HepG2 (cell line): ENCODE results near the gene RPS2. TPM values are rescaled to one million over a fixed set of nuclear protein-coding genes. Genes with fewer than 3 reads are reported as not detected.

ENCODE experiments used
- ARNT2 ChIP-seq: sonication (generic); formaldehyde crosslinking; IDR thresholded peaks from 2 replicates; pipeline ENCODE4 v1.8.0; 2022; ENCODE audit warnings: mild to moderate bottlenecking, low read depth, missing genetic modification reagents, moderate library complexity
- GATAD2A ChIP-seq: IDR thresholded peaks from 2 replicates; pipeline ENCODE4 v1.6.1; 2016
- NFE2 ChIP-seq: sonication (generic); formaldehyde crosslinking; IDR thresholded peaks from 2 replicates; pipeline ENCODE4 v1.4.0; 2020; ENCODE audit warnings: missing genetic modification reagents
- PCBP2 ChIP-seq: fragments of 200-400 bp; formaldehyde crosslinking; optimal IDR thresholded peaks from 2 replicates; pipeline ENCODE3; 2018; ENCODE audit warnings: low read length, low read depth; ENCODE audit not compliant: poor library complexity, severe bottlenecking
- RAD21 ChIP-seq: fragments of 450-650 bp; formaldehyde crosslinking; IDR thresholded peaks from 2 replicates; pipeline ENCODE4 v1.5.0; 2020; ENCODE audit warnings: mild to moderate bottlenecking
- RARG ChIP-seq: sonication (generic); formaldehyde crosslinking; IDR thresholded peaks from 2 replicates; pipeline ENCODE4 v1.4.0; 2020; ENCODE audit warnings: low read depth, mild to moderate bottlenecking, missing genetic modification reagents
- SAP130 ChIP-seq: IDR thresholded peaks from 2 replicates; pipeline ENCODE4 v1.6.1; 2016; ENCODE audit warnings: low read depth
- SMAD9 ChIP-seq: sonication (generic); formaldehyde crosslinking; IDR thresholded peaks from 2 replicates; pipeline ENCODE4 v1.5.1; 2020; ENCODE audit warnings: mild to moderate bottlenecking, missing genetic modification reagents
- THAP11 ChIP-seq: IDR thresholded peaks from 2 replicates; pipeline ENCODE4 v1.6.1; 2016; ENCODE audit warnings: missing biosample characterization, missing genetic modification reagents
- ZNF143 ChIP-seq: sonication (generic); formaldehyde crosslinking; IDR thresholded peaks from 2 replicates; pipeline ENCODE4 v1.4.0; 2020; ENCODE audit warnings: missing genetic modification reagents
- ZNF20 ChIP-seq: sonication (generic); formaldehyde crosslinking; IDR thresholded peaks from 2 replicates; pipeline ENCODE4 v1.4.0; 2020; ENCODE audit warnings: mild to moderate bottlenecking, moderate library complexity, missing genetic modification reagents
- ZNF619 ChIP-seq: sonication (generic); formaldehyde crosslinking; IDR thresholded peaks from 2 replicates; pipeline ENCODE4 v1.4.0; 2020; ENCODE audit warnings: mild to moderate bottlenecking, missing genetic modification reagents
- ZNF766 ChIP-seq: sonication (generic); formaldehyde crosslinking; IDR thresholded peaks from 2 replicates; pipeline ENCODE4 v1.5.0; 2020; ENCODE audit warnings: missing genetic modification reagents, borderline replicate concordance
- polyA plus RNA-seq, 8 experiments: library from polyadenylated mRNA; depleted of rRNA in 3 of 8; stranded (reverse) in 7 of 8; unstranded in 1 of 8; fragments of >200 nt; fragmentation: Illumina TruSeq in 4 of 8; extraction: Trizol in 4 of 8; gene quantifications; 2 replicates each; pipeline versions ENCODE4 v1.2.1 to v1.2.3, GENCODE V29; 2011 to 2016; ENCODE audit warnings: low read depth in 4 of 8, missing spikeins in 1 of 8, mixed read lengths in 1 of 8; ENCODE audit not compliant: insufficient read depth in 1 of 8
- total RNA-seq, 5 experiments: library from RNA; depleted of rRNA; stranded (reverse); fragments of >200 nt; fragmentation: Illumina TruSeq; extraction: Trizol; gene quantifications; 2 replicates each; pipeline ENCODE4 v1.2.3, GENCODE V29; 2016; ENCODE audit warnings: low read depth in 1 of 5
- TF ChIP-seq, protein P1 (sequence below): sonication (generic); formaldehyde crosslinking; IDR thresholded peaks from 2 replicates; pipeline ENCODE4 v1.9.0; 2021; ENCODE audit warnings: mild to moderate bottlenecking, missing genetic modification reagents
- TF ChIP-seq, protein P2 (sequence below): sonication (generic); formaldehyde crosslinking; IDR thresholded peaks from 2 replicates; pipeline ENCODE4 v1.5.0; 2020; ENCODE audit warnings: mild to moderate bottlenecking, missing genetic modification reagents, borderline replicate concordance
- TF ChIP-seq, protein P3 (sequence below): IDR thresholded peaks from 2 replicates; pipeline ENCODE4 v1.6.1; 2016; ENCODE audit warnings: mild to moderate bottlenecking, missing biosample characterization, missing genetic modification reagents
- TF ChIP-seq, protein P4 (sequence below): fragments of 450-650 bp; IDR thresholded peaks from 2 replicates; pipeline ENCODE4 v1.6.1; 2016

The RPS2 gene
- total and polyA plus RNA-seq, 2 of the 13 experiments (the other 11 are each of a cell fraction or from before 2014, with no cell fraction given), result 1,908 to 4,514 TPM

DNA sequence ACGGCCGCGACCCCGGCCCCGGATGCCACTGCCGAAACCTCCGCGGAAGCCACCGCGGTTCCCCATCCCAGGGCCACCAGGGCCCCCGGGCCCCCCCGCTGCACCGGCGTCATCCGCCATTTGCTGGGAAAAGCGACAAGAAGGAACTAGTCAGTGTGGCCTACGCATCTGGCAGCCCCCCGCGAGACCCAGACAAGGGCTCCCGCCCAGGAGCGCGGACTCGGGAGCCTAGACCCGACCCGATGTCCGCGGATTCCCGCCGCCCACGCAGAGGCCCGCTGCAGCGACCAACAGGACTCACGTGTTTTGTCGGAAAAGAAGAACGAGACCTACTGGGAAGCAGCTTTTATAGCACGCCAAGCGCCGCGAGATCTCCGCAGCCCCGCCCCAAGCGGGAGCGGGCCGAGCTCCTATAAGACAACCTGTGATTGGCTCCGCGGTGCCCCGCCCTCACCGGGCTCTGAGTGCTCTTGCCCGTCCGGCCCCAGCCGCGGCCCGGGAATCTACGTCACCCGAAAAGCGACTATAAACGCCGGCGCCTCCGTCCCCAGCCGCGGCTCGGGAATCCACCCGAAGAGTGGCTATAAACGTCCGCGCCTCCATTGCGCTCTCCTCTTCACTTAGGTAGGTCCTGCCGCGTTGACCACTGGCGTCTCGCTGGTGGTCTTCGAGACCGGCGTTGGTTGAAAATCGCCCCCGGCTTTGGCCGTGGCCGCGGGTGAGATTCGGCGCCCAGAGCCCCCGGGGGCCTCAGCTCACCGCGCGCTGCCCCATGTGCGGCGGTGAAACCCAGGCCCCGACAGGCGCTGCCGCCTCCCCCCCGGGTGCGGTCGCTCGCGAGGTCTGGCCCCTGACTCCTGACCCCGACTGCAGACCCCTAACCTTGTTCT lies at the start of gene RPS2 (continued):
- TF ChIP-seq, protein P1, sequence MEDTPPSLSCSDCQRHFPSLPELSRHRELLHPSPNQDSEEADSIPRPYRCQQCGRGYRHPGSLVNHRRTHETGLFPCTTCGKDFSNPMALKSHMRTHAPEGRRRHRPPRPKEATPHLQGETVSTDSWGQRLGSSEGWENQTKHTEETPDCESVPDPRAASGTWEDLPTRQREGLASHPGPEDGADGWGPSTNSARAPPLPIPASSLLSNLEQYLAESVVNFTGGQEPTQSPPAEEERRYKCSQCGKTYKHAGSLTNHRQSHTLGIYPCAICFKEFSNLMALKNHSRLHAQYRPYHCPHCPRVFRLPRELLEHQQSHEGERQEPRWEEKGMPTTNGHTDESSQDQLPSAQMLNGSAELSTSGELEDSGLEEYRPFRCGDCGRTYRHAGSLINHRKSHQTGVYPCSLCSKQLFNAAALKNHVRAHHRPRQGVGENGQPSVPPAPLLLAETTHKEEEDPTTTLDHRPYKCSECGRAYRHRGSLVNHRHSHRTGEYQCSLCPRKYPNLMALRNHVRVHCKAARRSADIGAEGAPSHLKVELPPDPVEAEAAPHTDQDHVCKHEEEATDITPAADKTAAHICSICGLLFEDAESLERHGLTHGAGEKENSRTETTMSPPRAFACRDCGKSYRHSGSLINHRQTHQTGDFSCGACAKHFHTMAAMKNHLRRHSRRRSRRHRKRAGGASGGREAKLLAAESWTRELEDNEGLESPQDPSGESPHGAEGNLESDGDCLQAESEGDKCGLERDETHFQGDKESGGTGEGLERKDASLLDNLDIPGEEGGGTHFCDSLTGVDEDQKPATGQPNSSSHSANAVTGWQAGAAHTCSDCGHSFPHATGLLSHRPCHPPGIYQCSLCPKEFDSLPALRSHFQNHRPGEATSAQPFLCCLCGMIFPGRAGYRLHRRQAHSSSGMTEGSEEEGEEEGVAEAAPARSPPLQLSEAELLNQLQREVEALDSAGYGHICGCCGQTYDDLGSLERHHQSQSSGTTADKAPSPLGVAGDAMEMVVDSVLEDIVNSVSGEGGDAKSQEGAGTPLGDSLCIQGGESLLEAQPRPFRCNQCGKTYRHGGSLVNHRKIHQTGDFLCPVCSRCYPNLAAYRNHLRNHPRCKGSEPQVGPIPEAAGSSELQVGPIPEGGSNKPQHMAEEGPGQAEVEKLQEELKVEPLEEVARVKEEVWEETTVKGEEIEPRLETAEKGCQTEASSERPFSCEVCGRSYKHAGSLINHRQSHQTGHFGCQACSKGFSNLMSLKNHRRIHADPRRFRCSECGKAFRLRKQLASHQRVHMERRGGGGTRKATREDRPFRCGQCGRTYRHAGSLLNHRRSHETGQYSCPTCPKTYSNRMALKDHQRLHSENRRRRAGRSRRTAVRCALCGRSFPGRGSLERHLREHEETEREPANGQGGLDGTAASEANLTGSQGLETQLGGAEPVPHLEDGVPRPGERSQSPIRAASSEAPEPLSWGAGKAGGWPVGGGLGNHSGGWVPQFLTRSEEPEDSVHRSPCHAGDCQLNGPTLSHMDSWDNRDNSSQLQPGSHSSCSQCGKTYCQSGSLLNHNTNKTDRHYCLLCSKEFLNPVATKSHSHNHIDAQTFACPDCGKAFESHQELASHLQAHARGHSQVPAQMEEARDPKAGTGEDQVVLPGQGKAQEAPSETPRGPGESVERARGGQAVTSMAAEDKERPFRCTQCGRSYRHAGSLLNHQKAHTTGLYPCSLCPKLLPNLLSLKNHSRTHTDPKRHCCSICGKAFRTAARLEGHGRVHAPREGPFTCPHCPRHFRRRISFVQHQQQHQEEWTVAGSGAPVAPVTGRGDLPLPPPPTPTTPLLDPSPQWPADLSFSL, result no peak
- TF ChIP-seq, protein P2, sequence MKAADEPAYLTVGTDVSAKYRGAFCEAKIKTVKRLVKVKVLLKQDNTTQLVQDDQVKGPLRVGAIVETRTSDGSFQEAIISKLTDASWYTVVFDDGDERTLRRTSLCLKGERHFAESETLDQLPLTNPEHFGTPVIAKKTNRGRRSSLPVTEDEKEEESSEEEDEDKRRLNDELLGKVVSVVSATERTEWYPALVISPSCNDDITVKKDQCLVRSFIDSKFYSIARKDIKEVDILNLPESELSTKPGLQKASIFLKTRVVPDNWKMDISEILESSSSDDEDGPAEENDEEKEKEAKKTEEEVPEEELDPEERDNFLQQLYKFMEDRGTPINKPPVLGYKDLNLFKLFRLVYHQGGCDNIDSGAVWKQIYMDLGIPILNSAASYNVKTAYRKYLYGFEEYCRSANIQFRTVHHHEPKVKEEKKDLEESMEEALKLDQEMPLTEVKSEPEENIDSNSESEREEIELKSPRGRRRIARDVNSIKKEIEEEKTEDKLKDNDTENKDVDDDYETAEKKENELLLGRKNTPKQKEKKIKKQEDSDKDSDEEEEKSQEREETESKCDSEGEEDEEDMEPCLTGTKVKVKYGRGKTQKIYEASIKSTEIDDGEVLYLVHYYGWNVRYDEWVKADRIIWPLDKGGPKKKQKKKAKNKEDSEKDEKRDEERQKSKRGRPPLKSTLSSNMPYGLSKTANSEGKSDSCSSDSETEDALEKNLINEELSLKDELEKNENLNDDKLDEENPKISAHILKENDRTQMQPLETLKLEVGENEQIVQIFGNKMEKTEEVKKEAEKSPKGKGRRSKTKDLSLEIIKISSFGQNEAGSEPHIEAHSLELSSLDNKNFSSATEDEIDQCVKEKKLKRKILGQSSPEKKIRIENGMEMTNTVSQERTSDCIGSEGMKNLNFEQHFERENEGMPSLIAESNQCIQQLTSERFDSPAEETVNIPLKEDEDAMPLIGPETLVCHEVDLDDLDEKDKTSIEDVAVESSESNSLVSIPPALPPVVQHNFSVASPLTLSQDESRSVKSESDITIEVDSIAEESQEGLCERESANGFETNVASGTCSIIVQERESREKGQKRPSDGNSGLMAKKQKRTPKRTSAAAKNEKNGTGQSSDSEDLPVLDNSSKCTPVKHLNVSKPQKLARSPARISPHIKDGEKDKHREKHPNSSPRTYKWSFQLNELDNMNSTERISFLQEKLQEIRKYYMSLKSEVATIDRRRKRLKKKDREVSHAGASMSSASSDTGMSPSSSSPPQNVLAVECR, result peak; percentile 85
- TF ChIP-seq THAP11 (peak; percentile 92), SAP130 (peak; percentile 92), GATAD2A (CRISPR knock-in tag) (no peak), ZNF766 (CRISPR knock-in tag) (peak; percentile 53; the same call in 1 of the 2 replicates), RAD21 (CRISPR knock-in tag) (peak; percentile 25), ZNF20 (CRISPR knock-in tag) (0 out of 2 replicates have a peak, but pooled peaks have one; percentile 31), ZNF143 (CRISPR knock-in tag) (peak; percentile 70), PCBP2 (no peak), ZNF619 (CRISPR knock-in tag) (no peak), SMAD9 (CRISPR knock-in tag) (no peak), RARG (CRISPR knock-in tag) (no peak), NFE2 (CRISPR knock-in tag) (no peak), ARNT2 (CRISPR knock-in tag) (peak; percentile 87)
- TF ChIP-seq, protein P3, sequence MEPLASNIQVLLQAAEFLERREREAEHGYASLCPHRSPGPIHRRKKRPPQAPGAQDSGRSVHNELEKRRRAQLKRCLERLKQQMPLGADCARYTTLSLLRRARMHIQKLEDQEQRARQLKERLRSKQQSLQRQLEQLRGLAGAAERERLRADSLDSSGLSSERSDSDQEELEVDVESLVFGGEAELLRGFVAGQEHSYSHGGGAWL, result peak; percentile 85
- TF ChIP-seq, protein P4, sequence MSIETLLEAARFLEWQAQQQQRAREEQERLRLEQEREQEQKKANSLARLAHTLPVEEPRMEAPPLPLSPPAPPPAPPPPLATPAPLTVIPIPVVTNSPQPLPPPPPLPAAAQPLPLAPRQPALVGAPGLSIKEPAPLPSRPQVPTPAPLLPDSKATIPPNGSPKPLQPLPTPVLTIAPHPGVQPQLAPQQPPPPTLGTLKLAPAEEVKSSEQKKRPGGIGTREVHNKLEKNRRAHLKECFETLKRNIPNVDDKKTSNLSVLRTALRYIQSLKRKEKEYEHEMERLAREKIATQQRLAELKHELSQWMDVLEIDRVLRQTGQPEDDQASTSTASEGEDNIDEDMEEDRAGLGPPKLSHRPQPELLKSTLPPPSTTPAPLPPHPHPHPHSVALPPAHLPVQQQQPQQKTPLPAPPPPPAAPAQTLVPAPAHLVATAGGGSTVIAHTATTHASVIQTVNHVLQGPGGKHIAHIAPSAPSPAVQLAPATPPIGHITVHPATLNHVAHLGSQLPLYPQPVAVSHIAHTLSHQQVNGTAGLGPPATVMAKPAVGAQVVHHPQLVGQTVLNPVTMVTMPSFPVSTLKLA, result no peak
